DMS79 (cell line): ENCODE results near the gene KLK6.
A peak's percentile ranks its signal among the peaks of the same experiment; 100 is the strongest.

Experiments
- DNase-seq: peaks from one replicate; lab custom pipeline; 2025; lab: John Stamatoyannopoulos, UW

The KLK6 gene

GRCh38 chr19:50952910-50953309 lies 16.5 kb downstream of the KLK6 start, which contains the start of gene KLK5:
KLK5 (minus strand) TSS chr19:50953038; CDS start chr19:50952657, 381 bp downstream.
- no peak for DNase-seq

DNA sequence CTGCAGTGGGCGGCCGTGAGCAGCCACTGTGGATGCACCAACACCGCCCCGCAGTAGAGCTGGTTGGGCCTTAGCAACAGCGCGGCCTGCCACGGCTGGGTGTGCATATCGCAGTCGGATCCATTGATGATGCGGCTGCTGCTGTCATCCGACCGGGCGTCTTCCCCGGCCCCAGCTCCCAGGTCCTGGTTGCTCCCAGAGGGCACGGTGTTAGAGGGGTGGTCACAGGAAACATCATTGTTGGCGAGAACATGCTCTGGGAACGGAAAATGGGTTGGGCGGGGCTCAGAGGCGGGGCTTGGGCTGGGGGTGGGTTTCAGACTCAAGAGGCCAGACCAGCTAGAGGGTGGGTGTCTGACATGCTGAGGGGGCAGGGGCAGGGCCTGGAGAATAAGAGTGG lies 19.5 kb downstream of the KLK6 start:
- DNase-seq = no peak

- no peak for DNase-seq
Measured at GRCh38 chr19:50947123-50947522, 22.3 kb downstream of the KLK6 start.

GRCh38 chr19:50944795-50945194 lies 24.6 kb downstream of the KLK6 start:
- DNase-seq = no peak

GRCh38 chr19:50943074-50943828 lies 26.1 kb downstream of the KLK6 start:
- no peak for DNase-seq

DNA sequence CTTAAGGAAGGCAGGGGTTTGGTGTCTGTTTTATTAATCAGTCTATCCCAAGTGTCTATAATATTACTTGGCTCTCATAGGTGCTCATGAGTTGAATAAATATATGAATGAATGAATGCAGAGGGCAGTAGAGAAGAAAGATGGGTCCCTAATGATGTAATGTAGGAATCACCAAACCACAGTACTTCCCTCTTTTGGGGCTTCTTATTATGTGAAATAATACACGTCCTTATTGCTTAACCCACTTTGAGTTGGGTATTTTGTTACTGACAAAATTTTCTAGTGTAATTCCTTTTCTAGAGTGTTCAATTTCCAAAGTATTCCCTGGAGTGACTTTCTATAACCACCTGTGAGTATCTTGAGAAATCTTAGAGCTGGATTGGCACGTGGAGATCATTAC lies 29.8 kb downstream of the KLK6 start:
- no peak for DNase-seq

DNA sequence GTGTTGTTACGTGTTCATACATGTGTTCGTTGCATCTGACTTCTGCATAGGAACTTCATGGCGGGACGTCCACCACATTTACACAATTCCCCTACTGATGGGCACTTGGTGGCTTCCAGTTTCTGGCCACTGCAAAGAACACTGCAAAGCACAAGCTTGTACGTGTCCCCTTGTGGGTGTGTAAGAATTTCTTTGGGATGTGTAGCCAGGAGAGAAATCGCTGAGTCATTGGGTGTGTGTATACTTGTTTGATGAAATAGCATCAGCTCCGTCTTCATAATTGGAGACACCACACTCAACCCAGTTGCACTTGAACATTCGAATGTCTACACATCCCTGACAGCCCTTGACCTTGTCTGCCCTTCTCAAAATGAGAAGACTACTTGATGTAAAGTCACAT lies 35.8 kb downstream of the KLK6 start:
- DNase-seq = no peak

DNA sequence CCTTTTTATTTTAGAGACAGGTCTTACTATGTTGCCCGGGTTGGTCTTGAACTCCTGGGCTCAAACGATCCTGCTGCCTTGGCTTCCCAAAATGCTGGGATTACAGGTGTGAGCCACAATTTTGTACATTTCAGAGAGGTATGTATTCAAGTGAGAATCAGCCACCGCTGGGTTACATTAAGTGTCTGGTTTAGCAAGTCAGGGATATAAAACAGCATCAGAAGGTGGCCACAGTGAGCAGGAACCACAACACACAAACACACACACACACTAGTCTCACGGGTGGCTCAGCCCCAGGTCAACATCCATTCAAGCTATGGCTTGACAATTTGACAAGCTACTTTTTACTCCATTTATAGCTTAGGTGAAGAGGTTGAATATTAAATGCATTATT lies 36.7 kb downstream of the KLK6 start:
- no peak for DNase-seq

- no peak for DNase-seq
Measured at GRCh38 chr19:50932018-50932689, 37.2 kb downstream of the KLK6 start.

- no peak for DNase-seq
Measured at GRCh38 chr19:50931023-50931422, 38.4 kb downstream of the KLK6 start.

- DNase-seq = peak; percentile 71
Measured at GRCh38 chr19:50928831-50929230, 40.6 kb downstream of the KLK6 start.

DNA sequence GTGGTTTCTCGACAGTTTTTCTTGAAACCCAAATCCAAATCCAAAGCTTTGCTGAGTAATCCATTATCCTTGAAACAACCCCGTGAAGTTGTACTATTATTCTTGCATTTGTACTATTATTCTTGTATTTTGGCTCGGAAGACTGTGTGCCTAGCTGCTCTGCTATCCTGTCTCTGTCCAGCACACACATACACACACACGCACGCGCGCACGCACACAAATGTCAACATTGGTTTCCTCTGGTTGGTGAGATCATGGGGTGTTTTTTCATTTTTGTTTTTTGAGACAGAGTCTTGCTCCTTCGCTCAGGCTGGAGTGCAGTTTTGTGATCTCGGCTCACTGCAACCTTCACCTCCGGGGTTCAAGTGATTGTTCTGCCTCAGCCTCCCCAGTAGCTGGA lies 43.2 kb downstream of the KLK6 start:
- DNase-seq = no peak

GRCh38 chr19:50925734-50926133 lies 43.7 kb downstream of the KLK6 start:
- no peak for DNase-seq

DNA sequence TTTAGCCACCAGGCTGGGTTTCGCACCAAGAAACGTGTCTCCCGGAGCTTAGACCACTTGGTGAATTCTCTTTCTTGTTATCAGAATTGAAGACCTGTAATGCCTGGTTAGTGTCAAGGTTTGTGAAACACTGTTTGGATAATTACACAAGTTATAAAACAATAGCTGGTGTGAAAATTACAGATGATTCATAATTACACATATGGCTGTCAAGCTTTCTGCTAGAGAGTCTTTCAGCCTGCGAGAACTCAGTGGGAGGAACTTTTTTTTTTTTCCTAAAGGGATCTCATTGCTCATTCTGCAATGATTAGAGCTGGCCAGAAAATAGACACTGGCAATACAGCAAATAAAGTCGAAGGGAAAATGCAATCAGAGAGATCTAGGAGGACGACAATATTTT lies 44.8 kb downstream of the KLK6 start:
- DNase-seq = no peak

GRCh38 chr19:50922317-50922853 lies 47.0 kb downstream of the KLK6 start:
- DNase-seq = peak; percentile 40

- peak; percentile 23 for DNase-seq
Measured at GRCh38 chr19:50921426-50922316, 47.7 kb downstream of the KLK6 start.

DNA sequence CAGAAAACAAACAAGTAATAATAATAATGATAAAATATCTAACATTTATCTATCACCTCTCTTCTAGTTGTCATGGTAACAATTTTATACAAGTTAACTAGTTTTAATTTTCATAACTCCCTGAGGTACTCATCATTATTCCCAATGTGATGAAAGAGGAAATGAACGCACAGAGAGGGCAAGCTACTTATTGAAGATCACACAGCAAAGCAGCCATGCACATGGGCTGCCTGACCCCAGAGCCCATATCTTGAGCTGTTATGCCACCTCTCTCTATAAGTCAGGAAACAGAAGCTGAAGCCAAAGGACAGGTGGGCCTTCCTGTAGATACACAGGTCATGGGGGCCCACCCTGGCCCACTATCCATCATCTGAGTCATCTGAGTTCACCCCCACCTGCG lies 53.3 kb downstream of the KLK6 start:
- no peak for DNase-seq

GRCh38 chr19:50912727-50913716 lies 56.4 kb downstream of the KLK6 start:
- no peak for DNase-seq

- no peak for DNase-seq
Measured at GRCh38 chr19:50912102-50912599, 57.2 kb downstream of the KLK6 start.

GRCh38 chr19:50911206-50912101 lies 57.9 kb downstream of the KLK6 start, which contains the start of gene KLK4:
KLK4 (minus strand) TSS chr19:50911395; CDS start chr19:50910738, 657 bp downstream.
- no peak for DNase-seq
